Measurements from ENCODE around the gene FAH. TPM values are rescaled to one million over a fixed set of nuclear protein-coding genes. Genes with fewer than 3 reads are reported as not detected.

FAH gene
- total and polyA plus RNA-seq, 2 donors from 2014 or later: 34.7 to 121 TPM

DNA sequence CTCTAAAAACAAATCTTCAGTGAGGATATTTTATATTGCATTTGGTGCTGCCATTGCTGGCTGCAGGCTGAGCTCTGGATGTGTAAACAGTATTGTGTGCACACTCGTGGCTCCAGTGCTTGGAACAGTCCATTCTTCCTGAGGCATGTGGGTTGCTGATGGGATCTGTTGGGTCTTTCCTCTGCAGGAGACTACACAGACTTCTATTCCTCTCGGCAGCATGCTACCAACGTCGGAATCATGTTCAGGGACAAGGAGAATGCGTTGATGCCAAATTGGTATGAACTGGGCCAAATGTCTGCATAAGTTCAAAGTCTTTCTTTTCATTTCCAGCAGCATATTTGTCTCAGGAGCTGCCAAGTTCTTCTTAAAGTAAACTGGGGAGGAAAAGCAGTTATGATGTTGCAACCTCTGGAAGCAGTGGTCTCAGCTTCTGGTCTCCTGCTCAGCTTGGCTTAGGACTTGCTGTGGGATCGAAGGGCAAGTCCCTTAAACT, 9.3 kb downstream of the FAH start:
- Histone ChIP-seq H3K4me3 (ENCODE audit: low read length in 3 of 3) (no peak overlapping the region), H3K4me1 (ENCODE audit: control insufficient read depth in 2 of 3, insufficient read depth in 2 of 3, low read depth in 1 of 3, low read length in 3 of 3) (peaks cover 0 to 16% (median 8%) of the 10 kb centered on the region in 3 donors), H3K36me3 (ENCODE audit: control insufficient read depth in 2 of 3, insufficient read depth in 3 of 3, low read length in 3 of 3) (peaks cover 0 to 31% (median 12%) of the 10 kb centered on the region in 3 donors), H3K27me3 (ENCODE audit: control insufficient read depth, insufficient read depth, low read length) (no peaks in the 10 kb centered on the region), H3K9me3 (ENCODE audit: control insufficient read depth in 2 of 3, insufficient read depth in 1 of 3, low read length in 3 of 3) (no peaks in the 10 kb centered on the region), H3K9ac (ENCODE audit: low read length in 3 of 3) (no peak overlapping the region), H3K27ac (ENCODE audit: low read depth in 2 of 2, low read length in 2 of 2) (no peak overlapping the region)
- FAIRE-seq (no peak), DNase-seq (no peak)
- TF ChIP-seq, protein P1, sequence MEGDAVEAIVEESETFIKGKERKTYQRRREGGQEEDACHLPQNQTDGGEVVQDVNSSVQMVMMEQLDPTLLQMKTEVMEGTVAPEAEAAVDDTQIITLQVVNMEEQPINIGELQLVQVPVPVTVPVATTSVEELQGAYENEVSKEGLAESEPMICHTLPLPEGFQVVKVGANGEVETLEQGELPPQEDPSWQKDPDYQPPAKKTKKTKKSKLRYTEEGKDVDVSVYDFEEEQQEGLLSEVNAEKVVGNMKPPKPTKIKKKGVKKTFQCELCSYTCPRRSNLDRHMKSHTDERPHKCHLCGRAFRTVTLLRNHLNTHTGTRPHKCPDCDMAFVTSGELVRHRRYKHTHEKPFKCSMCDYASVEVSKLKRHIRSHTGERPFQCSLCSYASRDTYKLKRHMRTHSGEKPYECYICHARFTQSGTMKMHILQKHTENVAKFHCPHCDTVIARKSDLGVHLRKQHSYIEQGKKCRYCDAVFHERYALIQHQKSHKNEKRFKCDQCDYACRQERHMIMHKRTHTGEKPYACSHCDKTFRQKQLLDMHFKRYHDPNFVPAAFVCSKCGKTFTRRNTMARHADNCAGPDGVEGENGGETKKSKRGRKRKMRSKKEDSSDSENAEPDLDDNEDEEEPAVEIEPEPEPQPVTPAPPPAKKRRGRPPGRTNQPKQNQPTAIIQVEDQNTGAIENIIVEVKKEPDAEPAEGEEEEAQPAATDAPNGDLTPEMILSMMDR (IDR thresholded peaks at IDR 0.05; ENCODE audit: borderline replicate concordance, extremely low read depth, insufficient read depth): no peak
- intact Hi-C loops (cut with DNase I): no loop called here

DNA sequence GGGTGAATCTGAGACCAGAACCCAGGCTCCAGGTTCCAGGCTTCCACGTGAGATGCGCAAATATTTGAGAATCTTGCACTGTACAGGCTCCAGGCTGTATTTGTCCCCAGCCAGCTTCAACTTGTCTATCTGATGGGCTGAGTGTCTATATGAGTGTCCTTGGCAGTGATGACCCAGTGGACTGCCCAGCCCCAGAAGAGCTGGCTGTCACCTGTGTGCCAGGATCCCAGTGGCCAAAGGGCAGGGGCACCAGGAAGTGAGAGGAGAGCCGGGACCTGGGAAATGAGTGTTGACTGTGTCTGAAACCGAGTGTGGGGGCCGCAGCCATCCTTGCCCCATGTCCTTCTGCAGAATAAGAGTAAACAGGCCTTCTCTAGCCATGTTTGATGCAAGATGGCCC, 10.4 kb downstream of the FAH start:
- intact Hi-C loops (cut with DNase I): no loop called here
- Histone ChIP-seq H3K4me1 (ENCODE audit: control insufficient read depth in 2 of 3, insufficient read depth in 2 of 3, low read depth in 1 of 3, low read length in 3 of 3) (peaks cover 0 to 15% (median 8%) of the 10 kb centered on the region in 3 donors), H3K36me3 (ENCODE audit: control insufficient read depth in 2 of 3, insufficient read depth in 3 of 3, low read length in 3 of 3) (peaks cover 0 to 30% (median 12%) of the 10 kb centered on the region in 3 donors), H3K4me3 (ENCODE audit: low read length in 3 of 3) (no peak overlapping the region), H3K9ac (ENCODE audit: low read length in 3 of 3) (no peak overlapping the region), H3K27me3 (ENCODE audit: control insufficient read depth, insufficient read depth, low read length) (no peaks in the 10 kb centered on the region), H3K9me3 (ENCODE audit: control insufficient read depth in 2 of 3, insufficient read depth in 1 of 3, low read length in 3 of 3) (no peaks in the 10 kb centered on the region), H3K27ac (ENCODE audit: low read depth in 2 of 2, low read length in 2 of 2) (no peak overlapping the region)
- TF ChIP-seq, protein P1 (IDR thresholded peaks at IDR 0.05; ENCODE audit: borderline replicate concordance, extremely low read depth, insufficient read depth): no peak
- no peak for FAIRE-seq
- DNase-seq: no peak

DNA sequence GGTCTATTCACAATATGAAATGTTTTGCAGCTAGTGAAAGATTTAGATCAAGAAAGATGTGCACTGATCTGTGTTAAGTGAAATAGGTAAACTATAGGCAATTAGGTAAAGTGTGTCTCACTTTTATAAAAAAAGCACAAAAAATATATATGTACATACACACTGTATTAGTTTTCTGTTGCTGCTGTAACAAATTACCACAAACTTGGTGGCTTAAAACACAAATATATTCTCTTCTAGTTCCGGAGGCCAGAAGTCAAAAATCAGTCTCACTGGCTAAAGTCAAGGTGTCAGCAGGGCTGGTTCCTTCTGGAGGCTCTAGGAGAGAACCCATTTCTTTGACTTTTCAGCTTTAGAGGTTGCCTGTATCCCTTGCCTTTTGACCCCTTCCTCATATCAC, 11.1 kb downstream of the FAH start:
- Histone ChIP-seq H3K4me3 (ENCODE audit: low read length in 3 of 3) (no peak overlapping the region), H3K27me3 (ENCODE audit: control insufficient read depth, insufficient read depth, low read length) (no peaks in the 10 kb centered on the region), H3K9me3 (ENCODE audit: control insufficient read depth in 2 of 3, insufficient read depth in 1 of 3, low read length in 3 of 3) (no peaks in the 10 kb centered on the region), H3K36me3 (ENCODE audit: control insufficient read depth in 2 of 3, insufficient read depth in 3 of 3, low read length in 3 of 3) (peaks cover 0 to 26% (median 12%) of the 10 kb centered on the region in 3 donors), H3K27ac (ENCODE audit: low read depth in 2 of 2, low read length in 2 of 2) (no peak overlapping the region), H3K4me1 (ENCODE audit: control insufficient read depth in 2 of 3, insufficient read depth in 2 of 3, low read depth in 1 of 3, low read length in 3 of 3) (peaks cover 0 to 15% (median 8%) of the 10 kb centered on the region in 3 donors), H3K9ac (ENCODE audit: low read length in 3 of 3) (no peak overlapping the region)
- DNase-seq (no peak), FAIRE-seq (no peak)
- TF ChIP-seq, protein P1 (IDR thresholded peaks at IDR 0.05; ENCODE audit: borderline replicate concordance, extremely low read depth, insufficient read depth): no peak
- intact Hi-C loops (cut with DNase I): no loop called here

DNA sequence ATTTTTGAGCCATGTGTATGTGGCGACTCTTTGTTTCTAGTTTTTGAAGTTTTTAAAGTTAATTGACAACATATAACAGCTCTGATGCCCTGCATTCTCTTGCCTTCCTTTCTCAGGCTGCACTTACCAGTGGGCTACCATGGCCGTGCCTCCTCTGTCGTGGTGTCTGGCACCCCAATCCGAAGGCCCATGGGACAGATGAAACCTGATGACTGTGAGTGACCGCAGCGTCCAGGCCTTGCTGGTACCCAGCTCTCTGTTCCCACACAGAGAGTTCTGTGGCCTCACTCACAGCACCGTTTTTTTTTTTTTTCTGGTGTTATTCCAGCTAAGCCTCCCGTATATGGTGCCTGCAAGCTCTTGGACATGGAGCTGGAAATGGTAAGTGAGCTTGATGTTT, 15.1 kb downstream of the FAH start:
- H3K27ac ChIP-seq (ENCODE audit: low read depth in 2 of 2, low read length in 2 of 2): no peak overlapping the region
- no peak for DNase-seq
- H3K4me3 ChIP-seq (ENCODE audit: low read length in 3 of 3): no peak overlapping the region
- TF ChIP-seq, protein P1 (IDR thresholded peaks at IDR 0.05; ENCODE audit: borderline replicate concordance, extremely low read depth, insufficient read depth): no peak
- H3K36me3 ChIP-seq (ENCODE audit: control insufficient read depth in 2 of 3, insufficient read depth in 3 of 3, low read length in 3 of 3): peaks cover 0 to 14% (median 0%) of the 10 kb centered on the region in 3 donors
- intact Hi-C loops (cut with DNase I): no loop called here
- H3K9ac ChIP-seq (ENCODE audit: low read length in 3 of 3): no peak overlapping the region
- H3K9me3 ChIP-seq (ENCODE audit: control insufficient read depth in 2 of 3, insufficient read depth in 1 of 3, low read length in 3 of 3): no peaks in the 10 kb centered on the region
- no peak for FAIRE-seq
- H3K4me1 ChIP-seq (ENCODE audit: control insufficient read depth in 2 of 3, insufficient read depth in 2 of 3, low read depth in 1 of 3, low read length in 3 of 3): peaks cover 0 to 3% (median 0%) of the 10 kb centered on the region in 3 donors
- no peaks in the 10 kb centered on the region for H3K27me3 ChIP-seq (ENCODE audit: control insufficient read depth, insufficient read depth, low read length)

Data from kidney (tissue), 14 donors.